Measurements from ENCODE around the gene NKX2-2.

Gene NKX2-2
- total RNA-seq = 0 to 0.09 (median 0) reads per million in 4 experiments

GRCh38 chr20:21513881-21514540 lies at the start of gene NKX2-2:
Gene NKX2-2, minus strand, starts transcription at chr20:21514064. Its CDS starts 395 bp downstream, at chr20:21513669.
- no peak for DNase-seq

- DNase-seq = no peak
These were observed 48.8 kb upstream of the NKX2-2 start for GRCh38 chr20:21562656-21563055.

GRCh38 chr20:21559305-21559704 lies 45.4 kb upstream of the NKX2-2 start:
- no peak for DNase-seq

- no peak for DNase-seq
These were observed 43.6 kb upstream of the NKX2-2 start for GRCh38 chr20:21557241-21558020.

GRCh38 chr20:21556398-21556797 lies 42.5 kb upstream of the NKX2-2 start:
- no peak for DNase-seq

- DNase-seq = no peak
These were observed 41.7 kb upstream of the NKX2-2 start for GRCh38 chr20:21555470-21556120.

- no peak for DNase-seq
These were observed 41.1 kb upstream of the NKX2-2 start for GRCh38 chr20:21554985-21555384.

- no peak for DNase-seq
These were observed 40.6 kb upstream of the NKX2-2 start for GRCh38 chr20:21554376-21554890.

GRCh38 chr20:21550587-21550986 lies 36.7 kb upstream of the NKX2-2 start:
- DNase-seq = no peak

GRCh38 chr20:21548390-21549035 lies 34.6 kb upstream of the NKX2-2 start:
- DNase-seq = no peak

- no peak for DNase-seq
These were observed 32.5 kb upstream of the NKX2-2 start for GRCh38 chr20:21546355-21546754.

GRCh38 chr20:21539512-21539911 lies 25.6 kb upstream of the NKX2-2 start:
- DNase-seq = no peak

GRCh38 chr20:21534886-21535285 lies 21.0 kb upstream of the NKX2-2 start:
- DNase-seq = no peak

- DNase-seq = no peak
These were observed 20.6 kb upstream of the NKX2-2 start for GRCh38 chr20:21534453-21534852.

- no peak for DNase-seq
These were observed 16.0 kb upstream of the NKX2-2 start for GRCh38 chr20:21529863-21530262.

- DNase-seq = no peak
These were observed 15.0 kb upstream of the NKX2-2 start for GRCh38 chr20:21528870-21529269.

GRCh38 chr20:21527908-21528307 lies 14.0 kb upstream of the NKX2-2 start:
- no peak for DNase-seq

GRCh38 chr20:21526776-21527175 lies 12.9 kb upstream of the NKX2-2 start:
- DNase-seq = no peak

GRCh38 chr20:21523895-21524294 lies 10.0 kb upstream of the NKX2-2 start:
- no peak for DNase-seq

GRCh38 chr20:21523281-21523868 lies 9.5 kb upstream of the NKX2-2 start:
- no peak for DNase-seq

GRCh38 chr20:21522481-21523280 lies 8.8 kb upstream of the NKX2-2 start:
- DNase-seq = no peak
